ENCODE data around the gene FUNDC2.
"Not testable (repeated sequence)": the region's sequence is repeated elsewhere in the genome, so short reads cannot be mapped to it uniquely, and the experiment has no call there.

FUNDC2 gene, protein sequence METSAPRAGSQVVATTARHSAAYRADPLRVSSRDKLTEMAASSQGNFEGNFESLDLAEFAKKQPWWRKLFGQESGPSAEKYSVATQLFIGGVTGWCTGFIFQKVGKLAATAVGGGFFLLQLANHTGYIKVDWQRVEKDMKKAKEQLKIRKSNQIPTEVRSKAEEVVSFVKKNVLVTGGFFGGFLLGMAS

GRCh38 chrX:155026727-155027508 is at the start of gene FUNDC2:
Gene FUNDC2 (plus strand): TSS chrX:155026844. CDS start chrX:155026939, 95 bp downstream.
- DNase-seq, result peak; percentile 88

DNA sequence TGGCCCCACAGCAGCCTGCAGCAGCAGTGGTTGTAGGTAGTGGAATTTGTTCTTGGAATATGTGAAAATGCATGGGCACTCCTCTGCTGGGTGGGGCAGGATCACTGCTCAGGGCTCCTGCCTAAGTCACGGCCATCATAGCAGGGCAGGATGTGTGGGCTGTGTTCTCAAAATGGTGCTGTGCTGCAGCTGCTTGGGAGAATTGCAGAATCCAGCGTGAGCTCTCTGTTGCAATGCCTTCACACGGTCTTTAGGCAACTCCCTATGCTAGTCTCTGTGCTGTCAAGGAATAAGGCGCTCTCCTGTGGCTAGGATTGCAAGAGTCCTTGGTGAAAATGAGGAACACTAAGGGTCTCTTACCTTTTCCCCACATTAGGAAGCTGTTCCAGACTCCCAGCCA is 47.0 kb upstream of the FUNDC2 start:
- no peak for DNase-seq

GRCh38 chrX:154980330-154981115 is 46.1 kb upstream of the FUNDC2 start:
- peak; percentile 73 for DNase-seq

DNA sequence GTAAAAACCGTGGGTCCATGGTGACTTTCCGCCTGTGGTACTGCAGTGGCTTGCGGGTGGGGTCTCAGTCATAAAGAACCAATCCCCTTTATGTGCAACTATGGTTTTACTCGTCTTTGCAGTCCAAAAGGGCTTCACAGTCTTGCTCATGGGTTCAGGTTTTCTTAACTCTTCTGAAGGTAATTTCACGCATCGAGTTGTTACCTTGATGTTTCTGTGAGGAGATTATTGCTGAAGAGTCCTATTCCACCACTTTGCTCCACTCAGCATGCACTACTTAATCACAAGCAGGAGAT is 45.6 kb upstream of the FUNDC2 start:
- DNase-seq, result no peak

DNA sequence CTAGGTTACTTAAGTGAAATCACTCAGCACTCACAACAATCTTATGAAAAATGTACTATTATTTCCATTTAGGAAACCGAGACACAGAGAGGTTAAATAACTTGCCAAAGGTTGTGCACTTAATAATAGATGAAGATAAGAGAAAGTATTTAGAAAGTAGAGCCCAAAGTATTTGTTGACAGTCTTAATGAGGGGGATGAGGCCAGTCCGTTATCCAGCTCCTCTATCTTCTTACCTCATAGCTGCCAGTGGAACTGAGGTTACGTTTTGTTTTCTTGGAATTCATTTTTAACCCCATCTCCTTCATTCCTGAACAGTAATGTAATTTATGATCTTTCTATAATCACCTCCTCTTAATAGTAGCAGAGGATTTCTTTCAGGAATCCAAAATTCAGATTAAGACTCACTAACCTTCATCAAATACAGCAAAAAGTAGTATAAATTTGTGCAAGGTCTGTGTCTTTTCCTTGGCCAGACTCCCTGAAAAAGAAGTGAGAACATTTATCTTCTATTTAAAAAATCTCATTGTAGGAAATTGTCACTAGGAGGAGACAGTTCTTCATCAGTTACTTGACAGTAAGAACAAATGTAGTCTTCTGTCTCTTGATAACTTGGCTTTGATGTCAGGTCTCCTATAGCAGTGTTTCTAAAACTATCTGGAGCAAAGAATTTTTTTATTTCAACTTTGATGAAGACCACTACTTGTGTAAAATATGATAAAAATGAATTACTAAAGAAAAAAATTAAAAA is 39.6 kb upstream of the FUNDC2 start:
- no peak for DNase-seq

GRCh38 chrX:154987940-154988339 is 38.7 kb upstream of the FUNDC2 start:
- DNase-seq, result no peak

- no peak for DNase-seq
Observed at GRCh38 chrX:154988719-154989118, 37.9 kb upstream of the FUNDC2 start.

DNA sequence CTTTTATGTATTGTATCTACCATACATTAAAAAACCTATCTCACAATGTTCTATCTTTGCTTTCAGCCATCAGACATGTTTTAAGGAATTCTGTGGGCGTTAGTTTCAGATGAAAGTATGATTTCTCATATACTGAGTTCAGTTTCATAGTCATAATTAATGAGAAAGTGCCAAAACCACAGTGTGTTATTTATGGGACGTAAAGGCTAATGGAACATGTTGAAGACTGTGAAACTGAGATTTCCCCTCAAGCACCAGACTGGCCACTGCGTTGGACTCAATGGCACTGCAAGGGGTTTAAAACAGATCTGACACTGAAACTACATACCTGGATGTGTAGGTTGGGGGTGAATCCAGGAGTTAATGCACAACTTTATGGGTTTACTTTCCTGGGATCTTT is 36.1 kb upstream of the FUNDC2 start:
- no peak for DNase-seq

GRCh38 chrX:154991039-154991438 is 35.6 kb upstream of the FUNDC2 start:
- no peak for DNase-seq

DNA sequence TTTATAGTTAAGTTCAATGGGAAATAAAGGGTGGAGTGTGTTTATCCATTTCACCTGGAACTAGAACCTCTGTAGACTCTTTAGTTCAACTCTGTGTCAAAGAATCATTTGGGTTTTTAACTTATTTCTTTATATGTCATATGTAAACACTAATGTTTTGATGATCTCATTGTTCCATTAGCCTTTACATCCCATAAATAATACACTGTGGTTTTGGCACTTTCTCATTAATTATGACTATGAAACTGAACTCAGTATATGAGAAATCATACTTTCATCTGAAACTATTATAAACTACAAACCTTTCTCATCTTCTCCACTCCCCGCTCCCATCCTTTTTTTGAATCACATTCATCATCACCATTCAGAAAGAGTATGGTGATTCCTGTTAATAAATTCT is 35.2 kb upstream of the FUNDC2 start:
- DNase-seq, result no peak

GRCh38 chrX:154998204-154998880 is 28.3 kb upstream of the FUNDC2 start:
- no peak for DNase-seq

DNA sequence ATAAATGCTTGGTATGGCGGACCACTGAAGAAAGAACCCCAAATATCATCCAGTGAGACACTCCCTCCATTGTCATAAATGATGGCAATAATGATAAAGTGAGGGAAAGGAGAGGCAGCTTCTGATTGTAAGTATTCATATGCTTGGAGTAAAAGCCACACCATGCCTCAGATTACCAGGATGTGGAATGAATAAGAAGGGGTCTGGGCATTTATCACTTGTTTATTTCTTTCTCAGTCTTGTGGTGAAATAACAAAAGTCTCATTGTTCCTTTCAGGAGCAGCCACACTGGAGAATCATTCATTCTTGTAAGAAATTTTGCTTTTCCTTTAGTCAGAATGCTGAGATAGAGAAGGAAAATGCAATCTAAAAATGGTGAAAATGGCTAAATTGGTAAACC is 25.8 kb upstream of the FUNDC2 start:
- DNase-seq, result no peak

DNA sequence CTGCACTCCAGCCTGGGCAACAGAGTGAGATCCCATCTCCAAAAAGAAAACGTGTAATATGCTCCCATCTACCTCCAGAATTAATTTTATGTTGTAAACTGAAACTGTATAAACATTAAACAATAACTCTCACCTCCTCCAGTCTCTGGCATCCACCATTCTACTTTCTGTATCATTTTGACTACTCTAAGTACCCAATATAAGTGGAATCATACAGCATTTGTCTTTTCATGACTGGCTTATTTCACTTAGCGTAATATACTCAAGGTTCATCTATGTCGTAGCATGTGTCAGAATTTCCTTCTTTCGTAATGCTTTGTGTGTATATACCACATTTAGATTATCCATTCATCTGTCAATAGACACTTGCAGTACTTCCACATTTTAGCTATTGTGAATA is 24.8 kb upstream of the FUNDC2 start:
- no peak for DNase-seq

DNA sequence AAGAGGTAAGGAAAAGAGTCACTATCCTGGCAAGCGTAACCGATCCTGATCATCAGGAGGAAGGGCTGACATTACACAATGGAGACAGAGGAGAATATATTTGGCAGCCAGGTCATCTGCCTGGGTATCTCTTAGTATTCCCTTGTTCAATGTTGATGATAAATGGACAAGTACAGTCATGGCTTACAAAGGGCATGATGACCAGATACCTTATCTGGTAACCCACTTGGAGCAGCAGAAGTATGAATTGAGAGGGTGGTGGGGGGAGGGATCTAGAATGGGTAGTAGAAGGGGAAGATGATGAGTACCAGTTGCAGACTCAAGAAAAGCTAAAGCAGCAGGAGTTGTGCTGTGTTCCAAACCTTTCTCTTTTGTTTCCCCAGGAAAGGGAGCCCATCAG is 21.5 kb upstream of the FUNDC2 start:
- DNase-seq, result no peak

- not testable (repeated sequence) for DNase-seq
Observed at GRCh38 chrX:155006379-155006778, 20.3 kb upstream of the FUNDC2 start.

DNA sequence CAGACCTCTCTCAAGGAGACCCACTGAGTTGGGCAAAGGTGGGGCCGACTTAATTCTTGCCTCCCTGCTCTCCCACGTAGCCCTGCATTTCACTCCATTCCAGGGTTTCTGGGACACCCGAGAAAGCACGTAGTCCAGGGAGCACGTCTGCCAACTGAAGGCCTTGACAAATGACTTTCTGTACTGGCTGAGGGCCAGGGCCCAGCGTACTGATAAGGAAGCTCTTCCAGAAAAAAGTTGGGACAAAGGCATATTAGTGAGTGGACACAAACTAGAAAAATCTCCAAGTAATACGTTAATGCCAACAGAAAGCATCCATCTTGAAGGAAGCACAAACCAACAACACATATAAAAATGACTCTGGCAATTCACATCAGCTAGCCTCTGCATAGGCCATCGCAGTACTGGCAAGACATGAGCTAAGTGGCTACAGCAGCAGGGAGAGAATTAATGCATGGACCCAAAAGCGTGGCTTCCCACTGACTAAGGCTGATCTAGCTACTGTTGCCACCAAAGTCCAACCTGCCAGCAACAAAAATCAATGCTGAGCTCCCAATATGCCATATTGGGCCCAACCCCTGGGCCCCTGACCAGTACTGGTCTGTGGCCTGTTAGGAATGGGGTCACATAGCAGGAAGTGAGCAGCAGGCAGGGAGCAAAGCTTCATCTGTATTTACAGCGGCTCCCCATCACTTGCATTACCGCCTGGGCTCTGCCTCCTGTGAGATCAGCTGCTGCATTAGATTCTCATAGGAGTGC is 19.6 kb upstream of the FUNDC2 start:
- DNase-seq, result not testable (repeated sequence)

- DNase-seq, result not testable (repeated sequence)
Observed at GRCh38 chrX:155008578-155008977, 18.1 kb upstream of the FUNDC2 start.

DNA sequence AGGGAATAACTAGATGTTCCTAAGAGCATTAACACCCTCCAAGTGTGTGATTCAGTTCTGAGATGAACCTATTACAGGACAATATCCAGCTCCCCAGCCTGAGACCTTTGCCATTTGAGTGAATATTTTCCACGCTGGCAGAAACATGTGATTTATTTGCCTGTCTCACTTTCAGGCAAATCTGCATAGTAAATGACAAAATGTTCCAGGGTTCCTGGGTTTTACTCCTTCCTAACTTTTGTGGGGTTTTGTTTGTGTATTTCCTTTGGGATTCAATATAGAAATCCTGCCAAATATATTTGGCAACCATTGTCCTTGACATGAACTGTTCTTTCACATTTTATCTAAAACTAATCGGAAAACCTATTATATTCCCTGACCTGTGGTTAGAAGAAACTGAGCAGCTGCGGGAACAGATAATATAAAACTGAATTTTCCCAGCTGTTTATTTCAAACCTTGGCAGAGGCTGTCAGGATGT is 16.6 kb upstream of the FUNDC2 start:
- no peak for DNase-seq

DNA sequence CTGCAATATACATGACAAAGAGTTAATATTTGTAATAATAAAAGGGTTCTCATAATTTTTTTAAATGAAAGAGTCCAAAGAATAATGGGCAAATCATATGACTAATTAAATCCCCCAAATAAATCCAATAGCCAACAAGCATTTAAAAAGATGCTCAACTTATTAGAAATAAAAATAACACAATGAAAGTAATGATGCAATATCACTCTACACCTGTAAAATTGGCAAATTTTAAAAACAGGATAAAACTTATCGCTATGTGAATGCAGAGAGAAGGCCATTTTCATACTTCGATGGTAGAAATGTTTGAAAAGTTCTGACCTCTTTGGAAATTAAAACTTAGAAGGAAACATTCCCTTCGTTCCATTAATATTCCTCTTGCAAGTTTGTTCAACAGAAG is 6.1 kb upstream of the FUNDC2 start:
- no peak for DNase-seq

DNA sequence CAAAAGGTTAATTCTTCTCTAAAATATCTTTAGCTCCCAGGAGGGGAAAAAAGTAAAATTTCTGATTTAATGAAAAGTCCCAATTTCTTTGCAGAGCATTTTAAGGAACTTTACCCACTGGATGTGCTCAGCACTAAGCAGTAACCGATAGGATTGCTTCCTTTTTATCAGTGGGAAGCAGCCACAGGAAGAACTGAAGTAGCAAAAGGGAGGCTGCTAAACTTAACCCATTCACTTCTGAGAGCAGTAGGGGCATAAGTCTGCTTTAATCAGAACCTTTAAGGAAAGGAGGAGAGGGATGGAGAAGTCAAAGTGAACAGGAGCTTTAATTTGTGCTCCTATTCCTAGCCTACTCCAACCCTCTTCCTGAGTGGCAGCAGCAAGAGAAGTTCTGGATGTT is 4.1 kb upstream of the FUNDC2 start, which contains the start of gene F8:
F8 (minus strand) TSS at position 139 of the 400 bp plus-strand sequence. CDS start 171 bp downstream, outside the sequence.
- DNase-seq, result no peak

Measured in activated CD4-positive, CD25-positive, alpha-beta regulatory T cell treated with anti-CD3 and anti-CD28 coated beads, Interleukin-2, amount 50 U/mL, for 72 hours (primary cell).